C4-2B (cell line): Measurements from ENCODE around the gene ACTR3C.
"Not testable (repeated sequence)": the region's sequence is repeated elsewhere in the genome, so short reads cannot be mapped to it uniquely, and the experiment has no call there.

Experiments
- CTCF ChIP-seq: fragments of 450-650 bp; conservative IDR thresholded peaks from 2 replicates; pipeline ENCODE4 v1.5.1; 2017; ENCODE audit warnings: mild to moderate bottlenecking
- ZFX ChIP-seq: fragments of 450-650 bp; IDR thresholded peaks from 2 replicates; pipeline ENCODE4 v1.6.1; 2017

GRCh38 chr7:150242935-150243334, 80.4 kb downstream of the ACTR3C start:
- TF ChIP-seq CTCF, ZFX: not testable (repeated sequence)
